HCT116 (cell line): ENCODE results near the gene AIF1L.

Experiments used
- CBX3 ChIP-seq: IDR thresholded peaks from 2 replicates; pipeline ENCODE4 v1.6.1; 2012; ENCODE audit warnings: low read depth
- CEBPB ChIP-seq: IDR thresholded peaks from 2 replicates; pipeline ENCODE4 v1.6.1; 2012; ENCODE audit warnings: low read depth
- EZH2 ChIP-seq: fragments of 200-600 bp; sonication (generic); IDR thresholded peaks from 2 replicates; pipeline ENCODE4 v1.6.1; 2017; ENCODE audit warnings: antibody characterized with exemption, mixed run types
- EZH2phosphoT487 ChIP-seq: fragments of 200-600 bp; IDR thresholded peaks from 2 replicates; pipeline ENCODE4 v1.6.1; 2018; ENCODE audit warnings: antibody characterized with exemption, borderline replicate concordance
- POLR2A ChIP-seq: IDR thresholded peaks from 2 replicates; pipeline ENCODE4 v1.7.0; 2011; ENCODE audit warnings: borderline replicate concordance; ENCODE audit not compliant: insufficient read depth, insufficient read length; ENCODE audit errors: extremely low read depth
- POLR2AphosphoS5 ChIP-seq: IDR thresholded peaks from 2 replicates; pipeline ENCODE4 v1.6.1; 2011; ENCODE audit warnings: mild to moderate bottlenecking, low read depth, low read length, moderate library complexity
- RAD21 ChIP-seq: IDR thresholded peaks from 2 replicates; pipeline ENCODE4 v1.6.1; 2012; ENCODE audit warnings: low read depth, mild to moderate bottlenecking
- TCF7L2 ChIP-seq: IDR thresholded peaks from 2 replicates; pipeline ENCODE4 v1.7.0; 2011; ENCODE audit warnings: borderline replicate concordance, inconsistent platforms; ENCODE audit not compliant: insufficient read depth, insufficient read length; ENCODE audit errors: extremely low read depth
- ZFX ChIP-seq: fragments of 450-650 bp; IDR thresholded peaks from 2 replicates; pipeline ENCODE4 v1.6.1; 2017
- ZNF274 ChIP-seq: fragments of 200-500 bp; sonication (Bioruptor generic); IDR thresholded peaks from 2 replicates; pipeline ENCODE4 v1.6.1; 2014; ENCODE audit warnings: mild to moderate bottlenecking, low read depth, low read length, inconsistent platforms
- TF ChIP-seq, protein P1 (sequence below), 3 experiments: fragments of 200-600 bp in 1 of 3; sonication (generic) in 1 of 3; IDR thresholded peaks in 2 of 3; conservative IDR thresholded peaks in 1 of 3; 2 replicates each; pipeline ENCODE4 v1.5.1; 2012 to 2017; ENCODE audit warnings: low read depth in 2 of 3, low read length in 2 of 3, antibody characterized with exemption in 1 of 3, borderline replicate concordance in 1 of 3, control low read depth in 1 of 3, mild to moderate bottlenecking in 1 of 3, mixed read lengths in 1 of 3, mixed run types in 1 of 3, moderate library complexity in 1 of 3; ENCODE audit not compliant: insufficient read depth in 1 of 3

GRCh38 chr9:131094622-131095021 lies 1.7 kb upstream of the AIF1L start:
- TF ChIP-seq, protein P1, sequence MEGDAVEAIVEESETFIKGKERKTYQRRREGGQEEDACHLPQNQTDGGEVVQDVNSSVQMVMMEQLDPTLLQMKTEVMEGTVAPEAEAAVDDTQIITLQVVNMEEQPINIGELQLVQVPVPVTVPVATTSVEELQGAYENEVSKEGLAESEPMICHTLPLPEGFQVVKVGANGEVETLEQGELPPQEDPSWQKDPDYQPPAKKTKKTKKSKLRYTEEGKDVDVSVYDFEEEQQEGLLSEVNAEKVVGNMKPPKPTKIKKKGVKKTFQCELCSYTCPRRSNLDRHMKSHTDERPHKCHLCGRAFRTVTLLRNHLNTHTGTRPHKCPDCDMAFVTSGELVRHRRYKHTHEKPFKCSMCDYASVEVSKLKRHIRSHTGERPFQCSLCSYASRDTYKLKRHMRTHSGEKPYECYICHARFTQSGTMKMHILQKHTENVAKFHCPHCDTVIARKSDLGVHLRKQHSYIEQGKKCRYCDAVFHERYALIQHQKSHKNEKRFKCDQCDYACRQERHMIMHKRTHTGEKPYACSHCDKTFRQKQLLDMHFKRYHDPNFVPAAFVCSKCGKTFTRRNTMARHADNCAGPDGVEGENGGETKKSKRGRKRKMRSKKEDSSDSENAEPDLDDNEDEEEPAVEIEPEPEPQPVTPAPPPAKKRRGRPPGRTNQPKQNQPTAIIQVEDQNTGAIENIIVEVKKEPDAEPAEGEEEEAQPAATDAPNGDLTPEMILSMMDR (IDR thresholded peaks at IDR 0.05 in 2 of 3, conservative IDR thresholded peaks at IDR 0.05 in 1 of 3; ENCODE audit: borderline replicate concordance in 1 of 3, insufficient read depth in 1 of 3, low read depth in 2 of 3, low read length in 2 of 3): no peak
- no peak for TF ChIP-seq ZFX
- TF ChIP-seq POLR2A: no peak
- TF ChIP-seq EZH2phosphoT487: no peak
- no peak for TF ChIP-seq POLR2AphosphoS5
- TF ChIP-seq EZH2: no peak
- TF ChIP-seq RAD21: no peak
- TF ChIP-seq CBX3: no peak
- no peak for TF ChIP-seq TCF7L2
- no peak for TF ChIP-seq ZNF274
- no peak for TF ChIP-seq CEBPB
